ENCODE results near the gene PHYH.
"Not testable (repeated sequence)": the region's sequence is repeated elsewhere in the genome, so short reads cannot be mapped to it uniquely, and the experiment has no call there.

Gene PHYH

GRCh38 chr10:13337827-13338196 is 37.9 kb upstream of the PHYH start:
- H3K27ac ChIP-seq, result no peak overlapping the region
- H3K4me3 ChIP-seq (ENCODE audit: low read depth, low read length), result no peak overlapping the region
- no peak overlapping the region for H2AFZ ChIP-seq
- no peak overlapping the region for H3K9ac ChIP-seq
- H3K27me3 ChIP-seq (ENCODE audit: control insufficient read depth, insufficient read depth, low read length), result no peaks in the 10 kb centered on the region
- peaks cover 19% of the 10 kb centered on the region for H3K79me2 ChIP-seq
- H3K4me2 ChIP-seq (ENCODE audit: low read length), result no peak overlapping the region
- H3K36me3 ChIP-seq (ENCODE audit: control insufficient read depth, insufficient read depth, low read length), result no peaks in the 10 kb centered on the region
- H3K4me1 ChIP-seq, result no peaks in the 10 kb centered on the region
- TF ChIP-seq CTCF (IDR thresholded peaks at IDR 0.05), result no peak
- H3K9me3 ChIP-seq (ENCODE audit: control insufficient read depth, low read length), result no peaks in the 10 kb centered on the region

- H3K4me3 ChIP-seq (ENCODE audit: low read depth, low read length), result no peak overlapping the region
- no peak overlapping the region for H3K4me2 ChIP-seq (ENCODE audit: low read length)
- H3K9me3 ChIP-seq (ENCODE audit: control insufficient read depth, low read length), result no peaks in the 10 kb centered on the region
- no peak for TF ChIP-seq CTCF (IDR thresholded peaks at IDR 0.05)
- H3K79me2 ChIP-seq, result peaks cover 18% of the 10 kb centered on the region
- no peak overlapping the region for H2AFZ ChIP-seq
- no peak overlapping the region for H3K9ac ChIP-seq
- H3K27ac ChIP-seq, result no peak overlapping the region
- H3K27me3 ChIP-seq (ENCODE audit: control insufficient read depth, insufficient read depth, low read length), result no peaks in the 10 kb centered on the region
- no peaks in the 10 kb centered on the region for H3K36me3 ChIP-seq (ENCODE audit: control insufficient read depth, insufficient read depth, low read length)
- no peaks in the 10 kb centered on the region for H3K4me1 ChIP-seq
These were observed 37.4 kb upstream of the PHYH start for GRCh38 chr10:13337128-13337826.

GRCh38 chr10:13335881-13336280 is 36.0 kb upstream of the PHYH start:
- H3K4me2 ChIP-seq (ENCODE audit: low read length), result no peak overlapping the region
- peaks cover 20% of the 10 kb centered on the region for H3K79me2 ChIP-seq
- H3K36me3 ChIP-seq (ENCODE audit: control insufficient read depth, insufficient read depth, low read length), result no peaks in the 10 kb centered on the region

GRCh38 chr10:13334556-13334955 is 34.7 kb upstream of the PHYH start:
- Histone ChIP-seq H3K9ac (no peak overlapping the region), H2AFZ (no peak overlapping the region), H3K9me3 (ENCODE audit: control insufficient read depth, low read length) (no peaks in the 10 kb centered on the region), H3K4me1 (no peaks in the 10 kb centered on the region), H3K4me3 (ENCODE audit: low read depth, low read length) (no peak overlapping the region), H3K27ac (no peak overlapping the region), H3K4me2 (ENCODE audit: low read length) (no peak overlapping the region), H3K36me3 (ENCODE audit: control insufficient read depth, insufficient read depth, low read length) (no peaks in the 10 kb centered on the region), H3K27me3 (ENCODE audit: control insufficient read depth, insufficient read depth, low read length) (no peaks in the 10 kb centered on the region), H3K79me2 (peaks cover 20% of the 10 kb centered on the region)
- TF ChIP-seq CTCF (IDR thresholded peaks at IDR 0.05), result no peak

More at GRCh38 chr10:13335881-13336280, 36.0 kb upstream of the PHYH start:
- Histone ChIP-seq H3K4me1 (no peaks in the 10 kb centered on the region), H3K27me3 (ENCODE audit: control insufficient read depth, insufficient read depth, low read length) (no peaks in the 10 kb centered on the region), H3K9me3 (ENCODE audit: control insufficient read depth, low read length) (no peaks in the 10 kb centered on the region), H2AFZ (no peak overlapping the region), H3K4me3 (ENCODE audit: low read depth, low read length) (no peak overlapping the region), H3K27ac (no peak overlapping the region), H3K9ac (no peak overlapping the region)
- TF ChIP-seq CTCF (IDR thresholded peaks at IDR 0.05), result no peak

GRCh38 chr10:13331646-13332045 is 31.8 kb upstream of the PHYH start:
- Histone ChIP-seq H3K27me3 (ENCODE audit: control insufficient read depth, insufficient read depth, low read length) (no peaks in the 10 kb centered on the region), H3K36me3 (ENCODE audit: control insufficient read depth, insufficient read depth, low read length) (no peaks in the 10 kb centered on the region), H3K4me3 (ENCODE audit: low read depth, low read length) (no peak overlapping the region), H3K9me3 (ENCODE audit: control insufficient read depth, low read length) (no peaks in the 10 kb centered on the region), H3K4me2 (ENCODE audit: low read length) (no peak overlapping the region), H3K9ac (no peak overlapping the region), H3K4me1 (no peaks in the 10 kb centered on the region), H3K79me2 (peaks cover 13% of the 10 kb centered on the region), H3K27ac (no peak overlapping the region), H2AFZ (no peak overlapping the region)
- no peak for TF ChIP-seq CTCF (IDR thresholded peaks at IDR 0.05)

GRCh38 chr10:13330980-13331379 is 31.1 kb upstream of the PHYH start:
- not testable (repeated sequence) for H3K4me1 ChIP-seq; H3K36me3 ChIP-seq (ENCODE audit: control insufficient read depth, insufficient read depth, low read length); H3K4me2 ChIP-seq (ENCODE audit: low read length); H3K27ac ChIP-seq; H2AFZ ChIP-seq; H3K9ac ChIP-seq; H3K27me3 ChIP-seq (ENCODE audit: control insufficient read depth, insufficient read depth, low read length); H3K9me3 ChIP-seq (ENCODE audit: control insufficient read depth, low read length); H3K4me3 ChIP-seq (ENCODE audit: low read depth, low read length)
- H3K79me2 ChIP-seq, result peaks cover 13% of the 10 kb centered on the region

All from parathyroid adenoma (tissue), 2 donors.